ENCODE measurements around the gene N4BP2L2.

GRCh38 chr13:32582281-32582680 lies 43.7 kb upstream of the N4BP2L2 start:
- no peak for TF ChIP-seq CTCF (IDR thresholded peaks at IDR 0.05; ENCODE audit: extremely low read depth in 1 of 2, insufficient read depth in 1 of 2, low read depth in 1 of 2, low read length in 2 of 2)
- no peak for TF ChIP-seq POLR2A (IDR thresholded peaks at IDR 0.05; ENCODE audit: low read depth, low read length)
- TF ChIP-seq EZH2 (IDR thresholded peaks at IDR 0.05; ENCODE audit: borderline replicate concordance, low read depth, low read length, severe bottlenecking): no peak
- no peak for TF ChIP-seq POLR2AphosphoS5 (IDR thresholded peaks at IDR 0.05; ENCODE audit: insufficient read depth, low read depth, low read length)
- no peak for TF ChIP-seq MAX (IDR thresholded peaks at IDR 0.05; ENCODE audit: insufficient read depth, insufficient read length)
- no peak for TF ChIP-seq FOS (IDR thresholded peaks at IDR 0.05; ENCODE audit: borderline replicate concordance, insufficient read depth, low read length)
- TF ChIP-seq JUN (IDR thresholded peaks at IDR 0.05; ENCODE audit: borderline replicate concordance, insufficient read depth, insufficient read length, low read depth): no peak
